Hematopoietic multipotent progenitor cell treated with erythropoietin and hydrocortisone succinate and interleukin-3 and kit ligand, for 4 days (in vitro differentiated cells): ENCODE measurements around the gene HOMER2.
"Not testable (repeated sequence)": the region's sequence is repeated elsewhere in the genome, so short reads cannot be mapped to it uniquely, and the experiment has no call there.

ENCODE experiments used
- DNase-seq: peaks from one replicate; pipeline ENCODE4 v3.0.0-alpha.2; 2015

The HOMER2 gene

DNA sequence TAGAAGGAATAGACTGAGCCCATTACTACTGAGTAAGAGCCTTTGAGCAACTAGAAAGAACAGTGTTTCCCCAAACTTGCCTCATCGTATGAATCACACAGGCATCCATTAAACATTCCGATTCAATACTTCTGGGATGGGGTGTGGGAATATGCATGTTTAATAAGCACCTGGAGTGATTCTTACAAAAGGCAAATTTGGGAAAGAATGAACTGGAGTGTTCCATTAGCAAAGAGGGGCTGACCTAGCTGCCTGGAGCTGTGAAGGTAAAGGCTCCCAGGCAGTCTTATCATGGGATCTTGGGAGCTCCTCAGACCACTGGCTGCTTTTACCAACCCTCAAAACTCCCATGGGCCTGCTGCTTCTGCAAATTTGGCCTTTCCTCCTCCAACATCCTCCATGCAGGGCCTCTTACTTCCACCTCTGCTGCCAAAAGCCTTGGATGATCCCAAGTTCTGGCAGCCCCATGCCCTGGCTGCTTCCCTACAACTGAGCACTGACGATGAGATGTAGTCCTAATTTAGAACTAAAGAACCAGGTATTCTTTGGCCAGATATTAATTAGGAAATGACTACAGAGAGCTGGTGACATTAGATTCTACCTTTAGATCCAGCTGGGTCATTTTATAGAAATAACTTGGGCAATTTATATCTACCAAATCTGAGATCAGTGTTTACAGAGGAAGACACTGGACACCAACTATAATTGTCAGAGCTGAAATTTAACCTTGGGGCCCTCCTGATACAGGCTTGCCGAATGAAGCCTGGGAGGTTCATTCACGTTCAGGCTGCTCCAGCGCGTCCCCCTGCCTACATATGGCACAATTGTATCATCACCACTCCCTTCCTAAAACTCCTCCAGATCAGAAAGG lies 11.2 kb upstream of the HOMER2 start:
- DNase-seq, result no peak

DNA sequence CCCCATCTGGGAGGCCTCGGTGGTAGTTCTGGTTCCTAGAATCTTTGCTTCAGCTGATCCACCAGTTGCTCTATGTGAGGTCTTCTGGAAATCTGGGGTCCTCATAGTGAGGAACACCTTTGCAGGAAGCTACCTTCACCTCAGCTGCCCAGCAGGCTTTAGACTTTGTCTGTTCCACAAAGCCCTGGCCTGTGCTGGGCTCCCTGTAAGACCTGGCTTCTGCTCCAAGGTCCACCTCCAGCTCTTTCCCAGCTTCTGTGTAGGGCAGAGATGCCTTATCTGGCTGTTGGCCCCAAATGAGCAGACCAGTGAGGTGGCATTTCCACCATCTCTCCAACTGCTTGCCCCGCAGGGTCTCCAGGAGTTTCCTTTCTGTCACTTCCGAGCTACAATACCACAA lies 8.2 kb upstream of the HOMER2 start:
- DNase-seq, result no peak

- DNase-seq, result no peak
Measured at GRCh38 chr15:82959423-82959822, 6.9 kb upstream of the HOMER2 start.

DNA sequence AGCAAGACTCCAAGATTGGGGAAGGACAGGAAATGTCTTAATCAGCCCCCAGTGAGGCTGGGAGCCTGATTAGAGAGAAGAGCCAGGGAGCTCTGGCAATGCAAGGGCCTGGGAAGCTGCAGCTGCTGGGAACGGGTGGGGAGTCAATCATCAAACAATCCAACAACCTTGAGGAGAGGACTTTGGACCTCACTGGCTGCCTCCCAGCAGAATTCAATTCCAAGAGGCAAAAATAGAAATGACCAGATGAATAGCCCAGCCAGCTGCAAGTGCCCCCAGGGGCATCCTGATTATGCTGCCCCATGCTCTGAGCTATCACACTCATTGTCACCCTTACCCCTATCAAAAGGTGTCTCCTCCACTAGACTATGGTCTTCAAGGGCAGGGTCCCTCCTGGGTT lies 6.1 kb upstream of the HOMER2 start:
- DNase-seq, result no peak

DNA sequence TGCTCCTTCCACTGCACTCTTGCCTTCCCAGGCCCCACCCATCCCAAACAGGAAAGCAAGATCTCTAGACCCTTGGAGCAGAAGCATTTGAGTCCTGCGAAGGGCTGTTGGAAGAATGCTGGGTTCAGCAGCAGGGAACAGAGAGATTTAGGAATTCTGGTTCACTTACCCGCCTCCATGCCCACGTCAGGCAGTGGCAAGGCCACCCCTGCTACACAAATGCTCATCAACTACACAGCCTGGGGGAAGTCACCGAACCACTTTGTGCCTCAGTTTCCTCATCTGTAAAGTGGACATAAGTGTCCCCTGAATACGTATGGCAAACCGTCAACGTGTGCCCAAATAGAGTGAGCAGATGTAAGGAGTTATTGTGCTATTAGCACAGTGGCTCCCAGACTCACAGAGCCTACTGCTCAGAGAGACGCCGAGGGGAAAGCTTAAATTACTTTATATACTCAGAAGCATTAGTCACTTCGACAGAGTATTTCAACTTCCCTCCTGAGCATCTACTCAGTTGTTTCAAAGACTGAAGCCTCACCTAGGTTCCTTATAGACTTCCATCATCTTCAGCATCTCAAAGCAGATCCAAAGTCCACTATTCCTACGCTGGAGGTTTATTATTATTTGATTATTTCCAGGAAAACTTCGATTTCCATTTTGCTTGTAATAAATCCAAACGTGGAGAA lies 905 bp downstream of the HOMER2 start:
- DNase-seq, result peak; percentile 58

DNA sequence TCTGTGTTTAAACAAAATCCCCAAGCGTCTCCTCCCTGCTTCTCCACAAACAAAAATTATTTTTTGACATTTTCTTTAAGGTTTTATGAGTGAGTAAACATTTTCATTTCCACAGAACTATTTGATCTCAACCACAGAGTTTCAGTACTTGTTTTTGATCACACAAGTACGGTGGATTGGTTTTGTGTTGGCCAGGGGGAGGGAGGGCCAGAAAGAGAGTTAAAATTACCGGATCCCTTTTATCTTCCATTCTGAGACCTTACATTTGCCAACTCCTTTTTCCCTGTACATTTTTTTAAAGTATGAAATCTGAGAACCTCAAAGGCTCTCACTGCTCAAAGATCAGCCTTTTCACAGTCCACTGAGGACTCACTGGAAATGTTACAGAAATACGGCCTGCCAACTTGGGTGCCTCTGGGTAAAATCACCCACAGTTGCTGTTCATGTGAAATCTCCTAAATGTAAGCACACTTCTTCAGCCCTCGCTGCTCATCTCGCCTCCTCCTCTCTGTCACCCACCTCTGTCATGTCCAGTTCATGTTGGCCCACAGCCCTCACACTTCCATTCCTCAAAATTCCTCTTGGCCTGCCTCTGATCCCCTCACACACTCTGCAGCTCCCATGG lies 1.7 kb downstream of the HOMER2 start:
- no peak for DNase-seq

- DNase-seq, result no peak
Measured at GRCh38 chr15:82950295-82950694, 2.2 kb downstream of the HOMER2 start.

DNA sequence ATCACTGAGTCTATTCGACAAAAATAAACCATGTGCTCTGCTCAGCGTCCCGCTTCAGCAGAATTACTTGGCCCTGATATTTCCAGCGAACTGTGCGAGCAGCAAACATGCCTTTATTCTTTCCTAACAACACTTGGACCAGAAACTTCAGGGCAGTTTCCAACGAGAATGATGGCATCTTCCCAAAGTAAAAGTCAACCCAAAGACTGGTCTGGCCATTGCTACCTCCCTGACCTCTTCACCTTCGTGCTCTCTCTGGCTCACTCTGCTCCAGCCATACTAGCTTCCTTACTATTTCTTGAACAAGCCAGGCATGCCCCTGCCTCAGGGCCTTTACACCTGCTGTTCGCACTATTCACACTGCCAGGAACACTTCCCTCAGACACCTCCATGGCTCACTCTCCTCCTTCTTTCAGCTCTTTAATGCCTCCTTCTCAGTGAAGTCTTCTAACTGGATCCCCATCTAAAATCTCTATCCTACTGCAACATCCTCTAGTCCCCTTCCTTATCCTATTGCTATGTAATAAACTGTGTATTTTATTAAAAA lies 6.3 kb downstream of the HOMER2 start:
- no peak for DNase-seq

- no peak for DNase-seq
Measured at GRCh38 chr15:82945326-82945725, 7.2 kb downstream of the HOMER2 start.

GRCh38 chr15:82944821-82945220 lies 7.7 kb downstream of the HOMER2 start:
- DNase-seq, result no peak

- no peak for DNase-seq
Measured at GRCh38 chr15:82944056-82944455, 8.5 kb downstream of the HOMER2 start.

DNA sequence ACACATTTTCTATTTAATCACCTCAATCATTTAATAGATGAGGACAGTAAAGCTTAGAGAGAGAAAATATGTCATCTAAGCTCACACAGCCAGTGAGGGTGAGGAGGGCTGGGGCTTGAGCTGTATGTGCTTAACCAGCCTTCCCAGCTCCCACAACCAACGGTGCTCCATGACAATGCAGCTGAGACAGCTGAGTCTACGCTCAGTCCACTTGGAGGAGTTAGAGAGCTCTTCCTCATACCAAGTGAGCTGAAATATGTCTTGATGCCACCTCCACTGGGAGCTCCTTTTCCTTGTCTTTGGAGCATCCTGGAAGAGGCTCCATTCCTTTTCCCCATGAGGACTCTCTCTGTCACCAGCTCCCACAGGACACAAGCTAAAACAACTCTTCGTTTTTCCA lies 9.3 kb downstream of the HOMER2 start:
- DNase-seq, result no peak

DNA sequence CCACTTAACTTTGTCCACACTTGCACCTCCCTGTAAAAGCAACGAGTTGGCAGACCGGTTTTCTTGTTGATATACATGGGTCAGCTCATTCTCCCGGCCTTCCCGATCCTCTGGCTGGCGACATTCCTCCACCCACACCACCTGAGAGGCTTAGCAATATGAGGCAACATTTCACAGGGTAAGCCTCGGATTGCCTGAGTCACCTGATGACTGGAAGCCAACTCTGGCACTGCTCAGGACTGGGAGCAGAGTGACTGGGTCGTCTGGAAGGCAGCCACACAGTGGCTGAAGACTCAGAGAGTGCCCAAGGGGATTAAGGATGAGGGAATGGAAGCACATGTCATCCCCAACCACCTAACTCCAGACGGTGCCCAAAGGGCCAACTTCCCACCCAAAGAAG lies 9.8 kb downstream of the HOMER2 start:
- DNase-seq, result no peak

GRCh38 chr15:82939678-82940077 lies 12.8 kb downstream of the HOMER2 start:
- DNase-seq, result not testable (repeated sequence)

- no peak for DNase-seq
Measured at GRCh38 chr15:82937712-82938058, 14.8 kb downstream of the HOMER2 start.

- no peak for DNase-seq
Measured at GRCh38 chr15:82936966-82937711, 15.4 kb downstream of the HOMER2 start.

DNA sequence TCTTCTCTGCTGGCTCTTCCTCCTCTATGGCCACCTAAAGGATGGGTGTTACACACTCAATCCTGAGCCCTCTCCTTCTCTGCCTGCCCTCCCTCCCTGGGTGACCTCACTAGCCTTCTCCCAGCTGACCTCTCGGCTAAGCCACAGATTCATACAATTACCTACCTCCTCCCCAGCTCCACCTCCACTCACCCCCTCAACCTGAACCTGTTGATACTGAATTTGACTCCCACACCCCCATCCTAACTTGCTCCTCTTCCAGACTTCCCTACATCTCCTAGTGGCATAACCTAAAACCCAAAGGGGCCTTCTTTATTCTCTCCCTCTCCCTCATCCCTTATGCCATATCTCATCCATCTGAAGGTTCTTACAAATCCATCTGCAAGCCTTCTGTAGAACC lies 17.1 kb downstream of the HOMER2 start:
- no peak for DNase-seq

DNA sequence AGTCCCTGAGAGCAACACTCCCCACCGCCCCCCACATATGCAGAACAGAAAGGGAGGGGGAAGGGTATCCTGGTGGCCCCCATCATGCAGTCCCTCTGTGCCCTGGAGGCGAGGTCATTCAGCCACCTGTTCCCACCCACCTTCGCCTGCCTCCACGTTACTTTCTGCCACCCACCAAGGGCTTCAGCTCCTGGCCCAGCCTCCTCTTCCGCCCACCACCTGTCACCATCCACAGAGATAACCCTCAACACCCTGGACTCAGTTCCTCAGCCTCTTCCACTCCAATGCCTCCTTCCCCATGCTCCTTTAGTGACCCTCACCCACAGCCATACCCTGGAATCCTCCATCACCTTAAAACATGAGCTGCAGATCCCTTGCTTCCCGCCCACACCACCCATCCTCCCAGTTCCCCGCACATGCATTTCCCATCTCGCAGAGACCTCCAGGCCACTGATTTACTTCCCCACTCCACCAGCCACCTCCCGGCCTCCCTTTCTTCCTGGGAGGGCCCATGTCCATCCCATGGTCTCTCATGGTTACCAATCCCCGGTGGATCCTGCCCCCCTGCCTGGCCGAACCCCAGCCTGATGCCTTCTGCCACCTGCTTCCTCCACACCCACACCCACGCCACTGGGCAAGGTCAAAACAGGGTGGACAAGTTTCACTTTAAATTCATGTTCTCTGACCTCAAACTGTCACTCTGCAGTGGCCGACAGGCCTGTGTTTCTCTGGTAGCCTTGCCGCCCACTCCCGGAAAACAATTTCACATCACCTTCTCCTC lies 18.2 kb downstream of the HOMER2 start:
- DNase-seq, result no peak

DNA sequence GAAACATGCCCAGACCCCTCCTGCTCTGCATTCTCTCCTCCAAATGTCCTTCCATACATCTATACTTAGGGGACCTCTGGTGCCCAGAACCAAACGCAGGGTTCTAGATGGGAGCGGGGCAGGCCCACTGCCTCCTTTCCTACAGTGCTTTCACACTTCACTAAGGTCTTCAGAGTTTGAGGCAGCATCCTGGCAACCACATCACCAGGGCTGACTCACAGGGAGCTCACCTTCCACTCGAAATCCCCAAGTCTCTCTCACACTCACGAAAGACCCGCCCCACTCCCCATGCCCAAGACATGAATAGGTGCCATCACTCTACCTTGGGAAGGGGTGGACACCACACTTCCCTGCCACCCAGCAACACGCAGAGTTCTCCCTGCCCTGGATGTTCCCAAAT lies 18.9 kb downstream of the HOMER2 start:
- no peak for DNase-seq

- DNase-seq, result no peak
Measured at GRCh38 chr15:82931221-82931620, 21.3 kb downstream of the HOMER2 start.

DNA sequence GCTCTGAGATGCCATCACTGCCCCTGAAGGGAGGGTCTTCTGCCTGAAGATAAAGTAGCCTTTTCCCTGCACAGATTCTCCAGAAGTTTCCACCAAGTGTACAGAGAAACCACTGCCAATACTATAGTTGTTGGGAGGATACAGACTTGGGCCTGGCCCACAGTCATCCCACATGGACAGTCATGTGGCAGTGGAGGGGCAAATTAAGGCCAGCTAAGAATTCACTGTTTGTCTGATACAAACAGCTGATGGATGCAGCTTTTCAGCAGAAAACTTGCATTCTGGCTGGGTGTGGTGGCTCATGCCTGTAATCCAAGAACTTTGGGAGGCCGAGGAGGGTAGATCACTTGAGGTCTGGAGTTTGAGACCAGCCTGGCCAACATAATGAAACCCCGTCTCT lies 22.1 kb downstream of the HOMER2 start:
- DNase-seq, result no peak

GRCh38 chr15:82928711-82929110 lies 23.8 kb downstream of the HOMER2 start:
- DNase-seq, result no peak
